NCI-H2227 (cell line): ENCODE data around the gene DOCK3.
"Not testable (repeated sequence)": the region's sequence is repeated elsewhere in the genome, so short reads cannot be mapped to it uniquely, and the experiment has no call there.

Experiments
- DNase-seq: peaks from one replicate; lab custom pipeline; 2025; ENCODE audit not compliant: unreplicated experiment; lab: John Stamatoyannopoulos, UW

Gene DOCK3

DNA sequence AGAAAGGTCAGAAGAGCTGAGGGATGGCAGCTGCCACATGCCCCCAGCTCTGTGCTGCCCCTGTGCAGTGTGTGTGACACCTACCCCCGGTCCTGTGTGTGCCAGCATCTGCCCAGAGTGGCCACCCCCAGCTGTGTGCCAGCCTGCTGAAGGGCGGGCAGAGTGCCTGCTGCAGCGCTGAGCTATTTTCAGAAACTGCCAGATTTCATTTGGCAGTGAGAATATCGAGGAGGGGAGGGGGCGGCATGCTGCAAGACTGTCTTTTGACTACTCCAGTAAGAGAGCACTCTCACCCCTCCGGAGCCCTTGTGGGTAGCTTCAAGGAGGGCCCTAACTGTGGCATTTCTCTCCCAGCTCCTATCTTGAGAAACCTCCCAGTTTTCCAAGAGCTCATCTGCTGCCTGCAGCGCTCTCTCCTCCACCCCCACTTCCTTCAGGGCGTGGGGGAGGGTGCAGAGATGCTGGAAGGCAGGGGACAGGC lies 25.2 kb upstream of the DOCK3 start:
- peak; percentile 18 for DNase-seq

DNA sequence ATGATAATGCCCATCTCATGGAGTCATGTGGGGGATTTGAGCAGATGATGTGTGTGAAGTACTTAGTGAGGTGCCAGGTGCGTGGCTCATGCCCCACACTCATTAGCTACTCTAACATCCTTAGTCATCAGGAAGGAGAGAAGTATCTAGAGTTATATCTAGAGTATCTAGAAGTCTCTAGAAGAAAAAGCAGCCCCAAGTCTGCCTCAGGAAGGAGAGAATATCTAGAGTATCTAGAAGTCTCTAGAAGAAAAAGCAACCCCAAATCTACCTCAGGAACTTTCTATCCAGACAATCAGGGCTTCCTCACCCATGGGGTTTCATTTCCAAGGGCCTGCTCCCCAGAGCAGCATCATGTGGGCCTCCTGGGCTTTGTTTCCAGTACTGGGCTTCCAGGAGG lies 24.7 kb upstream of the DOCK3 start:
- DNase-seq, result no peak

DNA sequence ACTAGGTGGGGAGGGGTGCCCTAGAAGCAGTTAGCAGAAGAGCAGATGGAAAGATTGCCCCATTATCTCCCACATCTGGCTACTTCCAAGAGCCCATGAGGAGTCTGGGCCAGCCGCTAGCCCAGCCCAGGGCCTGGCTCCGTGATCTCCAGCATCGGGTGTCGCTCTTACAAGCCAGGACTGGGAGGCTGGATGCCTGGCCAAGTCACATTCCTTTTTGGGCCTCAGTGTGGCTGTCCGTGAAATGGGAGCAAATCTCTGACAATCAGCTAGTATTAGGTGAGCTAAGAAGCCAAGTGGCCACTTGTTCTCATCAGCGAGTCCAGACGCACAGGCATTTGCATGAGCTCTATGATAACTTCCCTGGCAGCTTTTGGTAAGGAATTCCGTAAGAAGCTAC lies 23.3 kb upstream of the DOCK3 start:
- no peak for DNase-seq

DNA sequence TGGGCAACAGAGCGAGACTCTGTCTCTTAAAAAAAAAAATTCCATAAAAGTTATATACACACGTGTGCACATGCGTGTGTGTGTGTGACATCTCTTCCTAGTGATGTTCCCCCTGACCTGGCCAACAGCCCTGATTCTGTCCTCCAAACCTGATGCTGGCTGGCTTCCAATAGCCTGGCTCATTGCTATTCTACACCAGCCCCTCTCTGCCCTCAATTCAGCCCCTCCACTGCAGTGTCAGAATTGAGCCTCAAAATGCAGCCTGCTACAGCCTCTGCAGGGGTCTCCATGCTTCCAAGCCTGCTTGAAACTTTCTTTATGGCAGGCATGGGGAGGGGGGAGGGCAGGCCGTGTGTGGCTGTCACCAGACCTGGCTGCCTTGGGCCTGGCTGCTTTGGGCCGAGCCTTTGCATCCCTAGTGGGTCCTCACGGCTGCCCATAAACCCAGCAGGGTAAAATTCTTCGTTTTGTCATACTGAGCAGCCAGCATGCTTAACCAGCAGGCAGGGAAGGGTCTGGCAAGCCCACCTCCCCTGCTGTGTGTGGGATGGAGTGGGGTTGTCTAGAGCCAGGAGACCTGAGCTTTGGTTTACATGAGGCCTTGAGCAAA lies 22.7 kb upstream of the DOCK3 start:
- no peak for DNase-seq

DNA sequence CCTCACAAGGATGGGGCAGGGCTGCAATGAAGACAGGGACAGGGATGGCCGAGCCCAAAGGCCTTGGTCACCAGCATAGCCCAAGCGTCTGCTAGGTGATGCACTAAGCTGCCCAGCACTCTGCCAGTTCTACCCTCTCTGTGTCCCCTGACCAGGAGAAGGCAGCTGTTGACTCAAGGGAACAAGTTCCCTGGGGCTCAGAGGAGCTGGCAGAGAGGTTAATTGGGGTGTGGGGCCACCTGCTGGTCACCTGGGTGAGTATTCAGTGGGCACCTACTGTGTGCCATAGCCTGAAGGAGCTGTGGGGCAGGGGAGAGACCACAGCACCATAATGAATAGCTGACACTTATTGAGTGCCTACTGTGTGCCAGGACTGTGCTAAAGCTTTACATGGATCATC lies 22.0 kb upstream of the DOCK3 start:
- no peak for DNase-seq

DNA sequence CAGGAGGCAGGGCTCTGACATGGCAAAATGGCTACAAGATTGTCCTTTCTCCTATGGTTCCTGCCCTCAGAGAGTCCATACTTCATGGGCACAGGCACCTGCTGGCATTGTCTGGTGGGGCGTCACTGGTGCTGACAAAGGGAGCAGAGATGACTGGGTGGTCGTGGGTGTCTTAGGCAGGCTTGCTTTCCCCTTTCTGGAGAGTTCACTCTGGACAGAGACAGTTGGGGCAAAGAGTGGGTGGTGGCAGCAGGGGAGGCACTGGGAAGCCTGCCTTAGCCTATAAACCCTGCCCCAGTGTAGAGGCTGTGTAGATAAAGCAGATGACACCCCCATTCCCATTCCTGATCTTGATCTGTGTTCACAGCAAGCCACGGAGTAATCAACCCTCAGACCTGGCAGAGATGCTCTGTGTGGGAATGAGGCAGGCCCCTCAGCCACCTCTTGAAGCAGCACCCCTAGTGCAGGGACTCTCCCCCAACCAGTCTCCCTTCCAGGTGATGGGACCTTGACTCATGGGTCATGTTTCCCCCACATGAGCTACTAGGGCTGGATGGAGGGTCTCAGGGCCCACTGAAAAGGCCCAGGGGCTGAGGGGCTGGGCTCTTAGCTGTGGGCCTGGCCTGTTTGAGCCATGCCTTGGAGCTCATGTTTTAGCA lies 20.7 kb upstream of the DOCK3 start:
- no peak for DNase-seq

DNA sequence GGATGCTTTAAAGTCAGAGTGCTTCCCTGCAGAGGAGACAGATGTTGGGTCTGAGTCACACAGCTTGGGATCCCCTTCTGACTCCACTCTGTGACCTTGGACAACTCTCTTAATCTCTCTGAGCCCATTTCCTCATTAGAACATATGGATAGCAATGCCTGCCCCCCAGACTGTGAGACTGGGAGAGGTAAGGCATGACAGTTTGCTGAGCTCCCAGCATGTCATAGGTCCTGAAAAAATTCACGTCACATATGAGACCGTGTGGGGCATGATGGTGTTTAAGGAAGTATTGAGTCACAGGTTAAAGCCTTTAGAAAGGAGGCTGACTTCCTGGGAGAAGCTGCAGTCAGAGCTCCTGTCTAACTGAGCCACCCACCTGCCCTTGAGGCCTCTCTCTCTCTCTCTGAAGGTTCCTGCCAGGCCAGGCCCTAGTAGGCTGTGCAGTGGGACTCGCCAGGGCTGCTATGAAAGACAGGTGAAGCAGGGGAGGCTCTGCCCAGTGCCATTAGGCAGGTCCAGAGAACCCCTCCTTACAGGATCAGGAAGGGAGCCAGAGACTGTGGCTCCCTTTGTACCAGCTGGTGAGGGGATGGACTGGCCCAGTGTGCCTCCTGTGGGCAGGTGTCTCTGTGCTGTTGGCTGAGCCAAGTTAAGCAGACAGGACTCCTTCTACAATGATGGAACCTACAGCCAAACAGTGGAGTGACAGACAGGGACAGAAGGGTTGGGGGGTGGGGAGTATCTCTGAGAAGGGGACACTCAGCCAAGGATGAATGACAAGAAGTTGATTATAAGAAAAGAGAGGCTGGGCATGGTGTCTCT lies 19.5 kb upstream of the DOCK3 start:
- DNase-seq, result no peak

DNA sequence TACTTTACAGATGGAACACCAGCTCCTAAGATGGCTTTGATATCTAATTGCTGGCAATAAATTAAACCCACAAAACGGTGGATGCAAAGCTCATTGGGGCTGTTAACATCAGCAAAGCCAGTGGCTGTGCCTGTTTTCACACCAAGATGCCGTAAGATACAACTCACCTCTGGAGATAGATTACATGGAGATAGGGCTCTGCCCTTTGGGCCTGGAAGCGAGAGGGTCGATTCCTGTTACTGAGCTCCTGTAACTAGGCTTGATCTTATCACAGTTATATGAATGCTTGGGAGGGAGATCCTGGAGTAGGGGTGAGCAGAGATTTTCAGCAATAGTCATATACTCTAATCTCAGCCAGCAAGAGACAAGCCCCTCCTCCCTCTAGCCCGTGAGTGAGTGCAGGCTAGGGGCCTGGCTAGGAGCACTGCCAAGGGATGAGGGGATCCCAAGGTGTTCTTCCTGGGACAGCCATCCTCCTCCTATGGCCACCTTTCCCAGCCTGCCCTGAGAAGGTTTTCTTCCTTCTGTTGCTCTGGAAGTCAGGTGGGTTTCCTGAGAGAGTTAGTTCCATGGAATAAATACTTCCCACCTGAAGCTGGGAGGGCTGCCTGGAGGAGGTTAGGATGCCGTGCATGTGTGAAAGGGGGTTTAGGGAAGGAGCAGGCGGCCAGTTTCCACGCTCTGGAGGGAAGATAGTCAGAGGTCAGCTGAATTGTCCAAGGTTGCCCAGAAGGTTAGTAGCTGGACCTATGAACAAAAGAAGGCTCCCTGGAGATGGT lies 18.1 kb upstream of the DOCK3 start:
- no peak for DNase-seq

DNA sequence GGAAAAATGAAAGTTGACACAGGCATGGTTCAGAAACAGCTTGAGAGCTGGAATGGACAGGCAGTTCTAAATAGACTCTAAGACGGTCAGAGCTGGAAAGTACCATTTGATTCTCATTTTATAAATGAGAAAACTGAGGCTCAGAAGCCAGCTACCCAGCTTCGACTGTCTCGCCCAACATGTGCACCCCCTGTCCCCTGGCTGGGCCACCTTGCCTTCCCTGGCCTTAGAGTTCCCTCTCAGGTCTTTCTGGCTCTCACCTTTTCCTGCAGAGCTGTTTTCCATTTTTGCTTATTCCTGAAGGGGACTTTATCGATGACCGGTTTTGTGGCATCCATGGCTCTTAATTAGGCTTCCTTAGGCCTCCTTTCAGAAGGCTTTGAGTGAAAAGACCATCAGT lies 17.3 kb upstream of the DOCK3 start:
- no peak for DNase-seq

DNA sequence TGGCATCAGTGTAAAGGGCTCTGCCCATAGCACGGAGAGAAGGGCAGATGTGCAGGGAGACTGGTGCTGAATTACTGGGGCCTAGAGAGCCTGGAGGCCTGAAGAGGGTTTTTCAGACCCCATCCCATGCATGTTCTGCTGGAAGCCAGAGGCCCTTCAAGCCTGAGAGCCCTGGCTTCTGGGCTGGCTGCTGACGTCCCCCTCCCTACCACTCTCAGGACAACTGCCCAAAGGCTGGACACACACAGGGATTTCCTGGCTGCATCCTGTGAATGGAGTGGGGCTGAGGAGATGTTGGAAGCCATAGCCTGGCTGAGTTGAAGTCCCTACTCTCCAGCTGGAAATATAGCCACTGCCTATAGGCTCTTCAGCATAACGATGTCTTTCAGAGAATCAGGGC lies 16.9 kb upstream of the DOCK3 start:
- no peak for DNase-seq

DNA sequence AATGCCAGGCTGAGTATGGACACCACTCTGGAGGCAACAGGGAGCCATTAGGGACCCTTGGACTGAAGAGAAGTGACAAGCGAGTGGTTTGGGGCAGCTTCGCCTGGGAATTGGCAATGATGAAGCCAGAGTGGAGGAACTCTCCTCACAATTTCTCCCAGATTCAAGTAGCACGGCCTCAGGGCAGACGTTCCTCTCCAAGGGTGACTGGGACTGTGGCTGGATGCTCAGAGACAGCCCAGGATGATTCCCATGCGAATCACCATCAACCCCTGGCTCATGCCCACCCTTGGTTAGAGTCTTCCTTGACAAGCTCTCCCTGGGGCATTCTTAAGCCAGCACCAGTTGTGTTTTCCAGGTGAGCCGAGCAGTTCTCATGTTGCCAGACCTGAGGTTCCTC lies 16.3 kb upstream of the DOCK3 start:
- DNase-seq, result no peak

DNA sequence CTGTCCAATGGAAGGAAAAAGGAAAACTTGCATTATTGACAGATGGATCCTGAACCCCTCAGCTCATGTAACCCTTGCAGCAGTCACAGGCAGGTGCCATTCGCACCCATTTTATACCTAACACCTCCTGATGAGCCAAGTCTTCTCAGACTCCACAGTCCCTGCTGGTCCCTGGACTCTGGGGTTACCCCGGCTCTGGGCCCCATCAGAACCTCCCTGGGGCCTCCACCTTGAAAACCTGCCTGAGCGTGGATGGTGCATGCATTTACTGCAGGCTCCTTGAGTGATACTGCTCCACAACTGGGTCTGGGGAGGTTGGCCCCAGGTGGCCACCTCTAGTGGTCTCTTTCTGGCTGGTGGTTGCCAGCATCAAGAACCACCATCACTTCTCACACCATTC lies 15.9 kb upstream of the DOCK3 start:
- DNase-seq, result no peak

DNA sequence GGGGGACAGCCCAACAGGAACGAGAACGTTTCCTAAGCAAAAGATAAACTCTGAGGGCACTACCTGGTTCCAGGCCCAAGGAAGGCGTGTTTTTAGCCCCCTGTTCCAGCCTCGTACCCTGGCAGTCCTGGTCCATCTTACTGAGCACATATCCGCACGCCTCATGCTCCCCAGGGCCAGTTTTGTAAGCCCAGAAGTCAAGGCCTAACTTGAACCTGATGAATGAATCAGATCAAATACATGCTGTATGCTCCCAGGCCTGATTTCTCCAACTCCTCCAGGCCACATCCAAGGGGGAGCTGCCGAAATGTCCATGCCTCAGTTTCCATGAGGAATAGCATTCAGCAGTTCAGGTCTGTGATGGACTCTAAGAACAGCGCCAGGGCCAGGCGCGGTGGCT lies 14.3 kb upstream of the DOCK3 start:
- DNase-seq, result no peak

DNA sequence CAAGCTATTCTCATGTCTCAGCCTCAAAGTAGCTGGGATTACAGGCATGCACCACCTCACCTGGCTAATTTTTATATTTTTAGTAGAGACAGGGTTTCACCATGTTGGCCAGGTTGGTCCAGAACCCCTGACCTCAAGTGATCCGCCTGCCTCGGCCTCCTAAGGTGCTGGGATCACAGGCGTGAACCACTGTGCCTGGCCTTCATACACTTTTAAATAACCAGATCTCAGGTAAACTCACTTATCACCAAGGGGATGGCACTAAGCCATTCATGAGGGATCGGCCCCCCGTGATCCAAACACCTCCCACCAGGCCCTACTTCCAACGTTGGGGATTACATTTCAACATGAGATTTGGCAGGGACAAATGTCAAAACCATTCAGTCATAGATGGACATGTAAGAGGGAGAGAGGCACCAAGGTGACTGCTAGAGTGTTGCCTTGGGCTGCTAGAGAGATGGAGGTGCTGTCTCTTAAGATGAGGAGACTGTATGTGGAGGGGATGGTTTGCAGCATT lies 13.3 kb upstream of the DOCK3 start:
- DNase-seq, result no peak

DNA sequence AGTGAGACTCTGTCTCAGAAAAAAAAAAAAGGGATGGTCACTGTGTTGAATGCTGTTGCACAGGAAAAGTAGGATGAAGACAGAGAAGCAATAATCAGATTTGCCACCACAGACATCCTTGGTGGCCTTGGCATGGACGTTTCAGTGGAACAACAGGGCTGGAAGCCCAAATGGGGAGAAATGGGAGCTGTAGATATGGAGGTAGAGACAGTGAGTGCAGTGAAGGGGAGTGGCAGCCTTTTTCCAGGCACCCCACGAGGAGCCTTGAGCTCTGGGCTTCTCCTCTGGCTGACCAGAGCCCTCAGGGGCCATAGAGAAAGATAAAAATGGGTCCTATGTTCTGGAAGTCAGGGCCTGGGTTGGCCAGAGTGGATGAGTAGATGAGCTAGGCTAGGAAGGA lies 12.3 kb upstream of the DOCK3 start:
- DNase-seq, result no peak

DNA sequence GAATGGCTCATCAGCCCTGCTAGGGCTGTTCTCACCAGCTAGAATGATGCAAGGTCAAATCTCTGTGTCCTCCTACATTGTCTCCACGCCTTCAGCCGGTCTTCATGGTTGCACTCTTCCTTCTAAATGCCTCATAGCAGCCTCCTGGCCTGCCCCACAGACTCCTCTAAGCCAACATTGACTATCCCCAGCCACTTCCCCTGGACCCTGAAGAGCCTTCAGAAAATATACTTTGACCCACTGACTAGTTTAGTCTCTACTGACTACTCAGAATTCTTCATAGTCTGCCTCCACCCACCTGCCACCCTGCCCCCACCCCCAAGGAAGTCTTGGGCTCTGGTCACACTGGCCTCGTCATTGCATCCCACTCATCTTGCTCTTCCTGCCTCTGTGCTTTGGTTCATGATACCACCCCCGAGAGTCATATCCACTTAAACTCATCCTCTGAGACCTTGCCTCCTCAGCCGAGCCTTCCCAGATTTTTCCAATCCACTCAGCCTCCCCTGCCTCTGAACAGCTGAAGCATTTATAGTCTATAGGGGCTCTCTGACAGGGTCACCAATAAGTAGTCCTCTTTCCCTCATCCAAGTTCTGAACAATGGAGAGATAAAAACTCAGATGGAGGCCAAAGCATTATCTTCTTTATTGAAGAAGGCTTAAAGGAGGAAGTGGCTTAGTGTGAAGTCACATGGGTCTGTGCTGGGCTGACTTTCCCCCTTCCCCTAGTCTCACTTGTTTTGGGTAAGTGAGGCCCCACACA lies 9.5 kb upstream of the DOCK3 start:
- no peak for DNase-seq

DNA sequence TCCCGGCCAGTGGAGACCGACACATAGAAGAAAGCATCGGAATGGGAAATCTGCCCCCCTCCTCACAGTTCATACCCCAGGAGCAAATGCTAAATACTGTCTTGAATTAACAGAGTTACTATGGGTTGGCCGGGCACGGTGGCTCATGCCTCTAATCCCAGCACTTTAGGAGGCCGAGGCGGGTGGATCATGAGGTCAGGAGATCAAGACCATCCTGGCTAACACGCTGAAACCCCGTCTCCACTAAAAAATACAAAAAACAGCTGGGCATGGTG lies 8.9 kb upstream of the DOCK3 start:
- not testable (repeated sequence) for DNase-seq

DNA sequence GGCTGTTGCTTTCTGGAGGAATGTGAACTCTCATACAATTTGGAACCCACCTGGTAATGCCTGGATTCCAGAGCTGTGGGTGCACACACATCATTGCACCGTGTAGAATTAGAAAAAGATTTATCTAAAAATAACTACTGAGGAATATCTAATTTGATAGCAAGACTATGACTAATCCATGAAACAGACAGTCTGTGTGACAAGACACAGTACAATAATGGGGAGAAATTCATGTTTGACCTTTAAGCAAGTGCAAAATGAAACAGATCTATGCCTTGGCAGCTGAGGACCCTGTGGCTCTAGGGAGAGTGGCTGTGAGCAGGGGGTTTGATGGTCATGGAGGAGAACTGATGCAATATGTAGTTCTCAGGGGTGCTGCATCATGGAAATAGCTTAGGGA lies 7.9 kb upstream of the DOCK3 start:
- DNase-seq, result no peak

DNA sequence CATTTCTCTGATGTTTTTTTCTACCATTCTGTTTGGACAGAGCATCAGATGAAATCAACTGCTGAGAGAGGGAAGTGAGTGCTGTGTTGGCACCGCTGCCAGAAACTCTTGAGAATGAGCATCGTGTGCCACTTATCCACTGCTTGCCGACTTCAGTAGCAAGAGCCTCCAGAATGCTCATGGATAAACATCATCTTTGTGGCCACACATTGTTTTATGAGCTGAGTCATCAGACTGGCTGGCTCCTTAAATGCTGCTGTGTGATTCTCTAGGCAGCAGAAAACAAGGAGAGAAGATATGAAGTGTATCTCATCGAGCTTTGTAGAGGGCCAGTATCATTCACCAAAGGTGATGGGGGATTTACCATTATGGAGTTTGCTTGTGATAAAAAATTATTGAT lies 3.4 kb upstream of the DOCK3 start:
- peak; percentile 51 for DNase-seq

DNA sequence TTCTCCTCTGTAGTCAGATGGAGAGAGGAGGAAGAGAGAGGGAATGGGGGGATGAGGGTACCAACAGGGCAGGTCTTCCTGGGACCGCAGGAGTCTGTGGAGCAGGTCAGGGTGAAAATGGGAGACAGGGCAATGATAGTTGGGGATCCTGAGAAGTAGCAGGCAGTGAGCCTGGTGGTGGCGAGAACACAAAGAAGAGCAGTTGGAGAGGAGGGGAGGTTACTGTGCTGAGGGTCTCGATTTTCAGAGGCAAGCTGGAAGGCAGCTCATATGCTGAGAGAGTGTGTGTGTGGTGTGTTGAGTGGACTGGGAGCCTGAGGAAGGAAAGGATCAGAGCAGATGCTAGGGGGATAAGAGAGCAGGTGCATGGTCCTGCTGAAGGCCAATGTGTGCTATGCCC lies 2.1 kb upstream of the DOCK3 start:
- DNase-seq, result no peak

DNA sequence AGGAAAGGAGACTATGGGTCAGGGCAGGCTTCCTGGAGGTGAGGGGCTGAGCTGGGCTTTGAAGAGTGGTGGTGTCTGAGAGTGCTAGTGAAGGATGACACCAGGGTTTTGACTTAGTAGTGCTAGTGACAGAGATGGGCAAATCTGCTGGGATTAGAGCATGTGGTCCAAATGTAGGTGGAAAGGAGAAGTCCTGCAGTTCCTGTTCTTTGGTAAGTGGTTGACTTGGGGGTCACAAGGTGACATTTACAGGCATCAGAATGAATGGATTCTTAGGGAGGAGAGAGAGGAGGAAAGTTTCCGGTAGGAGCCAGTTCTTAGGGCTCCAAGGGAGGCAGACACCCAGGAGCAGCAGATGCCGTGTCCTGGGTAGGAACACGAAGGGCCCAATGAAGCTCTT lies 796 bp upstream of the DOCK3 start:
- no peak for DNase-seq
